ENCODE data around the gene DDX27.

Gene DDX27

DNA sequence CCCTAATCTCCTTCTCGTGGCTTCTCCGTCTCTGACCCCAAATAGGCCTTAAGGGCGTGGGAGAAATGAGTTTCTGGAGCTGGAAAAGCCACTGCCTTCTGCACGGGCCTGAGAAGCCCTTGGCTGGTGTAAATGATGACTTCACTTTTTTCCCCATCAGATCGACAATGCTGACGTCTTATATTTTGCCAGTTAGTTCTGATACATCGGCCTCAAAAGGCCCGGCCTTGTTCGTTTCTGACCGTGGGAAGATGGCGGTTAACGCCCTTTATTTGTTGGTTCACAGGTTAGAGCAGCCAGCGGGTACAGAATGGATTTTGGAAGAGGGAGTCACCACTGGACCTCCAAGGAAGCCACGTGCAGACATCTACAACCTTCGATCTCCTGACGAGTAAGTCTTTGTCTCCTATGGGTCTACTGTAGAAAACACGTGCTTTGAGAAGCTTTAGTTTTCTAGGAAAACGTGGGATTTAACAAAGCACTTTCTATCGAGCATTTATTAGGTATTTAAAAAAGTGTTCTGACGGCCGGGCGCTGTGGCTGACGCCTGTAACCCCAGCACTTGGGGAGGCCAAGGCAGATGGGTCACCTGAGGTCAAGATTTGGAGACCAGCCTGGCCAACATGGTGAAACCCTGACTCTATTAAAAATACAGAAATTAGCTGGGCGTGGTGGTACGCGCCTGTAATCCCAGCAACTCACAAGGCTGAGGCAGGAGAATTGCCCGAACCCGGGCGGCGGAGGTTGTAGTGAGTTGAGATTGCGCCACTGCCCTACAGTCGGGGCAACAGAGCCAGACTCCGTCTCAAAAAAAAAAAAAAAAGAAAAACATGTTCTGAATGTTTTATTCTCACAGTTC lies 59.8 kb downstream of the DDX27 start:
- DNase-seq (ENCODE audit: low spot score), result no peak

DNA sequence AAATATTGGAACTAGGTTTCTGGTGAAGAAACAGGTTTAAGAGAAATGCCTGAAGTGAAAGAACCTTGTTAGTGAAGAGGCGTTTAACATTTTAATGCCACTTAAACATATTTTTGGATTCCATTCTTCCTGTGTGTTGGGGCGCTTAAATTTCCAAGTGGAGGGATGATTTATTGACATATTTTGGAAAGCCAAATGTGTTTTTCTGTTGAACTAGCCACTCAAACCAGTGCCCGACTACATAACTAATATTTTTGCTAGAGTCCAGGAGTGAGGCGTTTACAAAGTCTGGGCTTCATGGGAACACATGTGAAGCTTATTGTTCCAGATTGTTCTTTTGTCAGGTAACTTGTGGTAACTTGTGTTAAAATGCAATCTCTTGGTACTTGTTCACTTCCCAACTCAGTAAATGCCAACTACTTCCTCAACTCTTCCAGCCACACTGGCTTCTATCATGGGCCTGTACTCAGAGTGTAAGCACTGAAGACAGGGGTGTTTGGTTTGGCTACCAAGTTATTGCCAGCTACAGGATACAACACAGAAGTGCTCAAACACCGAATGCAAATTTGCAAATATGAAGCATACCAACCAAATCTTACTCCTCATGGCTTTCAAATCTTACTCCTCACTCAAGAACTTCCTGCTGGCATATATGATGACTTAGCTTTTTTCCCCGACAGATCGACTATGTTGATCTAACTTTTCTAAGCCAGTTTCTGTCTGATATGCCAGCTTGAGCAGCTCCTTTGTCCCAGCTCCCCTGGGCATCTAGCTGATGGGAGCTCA lies 60.7 kb downstream of the DDX27 start:
- DNase-seq (ENCODE audit: low spot score), result no peak

DNA sequence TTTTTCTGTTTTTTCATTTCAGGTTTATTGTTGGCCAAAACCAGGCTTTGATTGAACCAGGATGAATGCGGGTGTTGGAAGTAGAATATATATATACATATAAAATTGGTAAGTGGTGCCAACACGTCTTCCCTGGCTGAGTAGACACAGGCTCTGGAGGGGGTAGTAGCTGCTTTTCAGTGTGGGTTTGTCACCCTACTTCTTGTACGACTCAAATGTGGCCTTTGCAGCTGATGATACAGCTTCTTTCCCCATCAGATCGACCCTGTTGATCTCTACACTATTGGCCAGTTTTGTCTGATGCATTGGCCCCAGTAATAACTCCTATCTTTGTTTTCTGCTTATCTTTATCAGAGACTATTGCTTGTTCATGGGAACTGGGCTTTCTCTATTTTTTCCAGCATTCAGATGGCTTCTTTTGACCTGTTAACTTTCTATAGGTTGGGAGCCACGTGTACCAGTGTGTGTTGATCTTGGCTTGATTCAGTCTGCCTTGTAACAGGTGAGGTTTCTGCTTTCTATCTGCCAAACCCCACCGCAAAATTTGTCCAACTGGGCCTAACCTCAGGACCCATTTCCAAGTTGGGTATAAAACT lies 61.3 kb downstream of the DDX27 start:
- no peak for DNase-seq (ENCODE audit: low spot score)

DNA sequence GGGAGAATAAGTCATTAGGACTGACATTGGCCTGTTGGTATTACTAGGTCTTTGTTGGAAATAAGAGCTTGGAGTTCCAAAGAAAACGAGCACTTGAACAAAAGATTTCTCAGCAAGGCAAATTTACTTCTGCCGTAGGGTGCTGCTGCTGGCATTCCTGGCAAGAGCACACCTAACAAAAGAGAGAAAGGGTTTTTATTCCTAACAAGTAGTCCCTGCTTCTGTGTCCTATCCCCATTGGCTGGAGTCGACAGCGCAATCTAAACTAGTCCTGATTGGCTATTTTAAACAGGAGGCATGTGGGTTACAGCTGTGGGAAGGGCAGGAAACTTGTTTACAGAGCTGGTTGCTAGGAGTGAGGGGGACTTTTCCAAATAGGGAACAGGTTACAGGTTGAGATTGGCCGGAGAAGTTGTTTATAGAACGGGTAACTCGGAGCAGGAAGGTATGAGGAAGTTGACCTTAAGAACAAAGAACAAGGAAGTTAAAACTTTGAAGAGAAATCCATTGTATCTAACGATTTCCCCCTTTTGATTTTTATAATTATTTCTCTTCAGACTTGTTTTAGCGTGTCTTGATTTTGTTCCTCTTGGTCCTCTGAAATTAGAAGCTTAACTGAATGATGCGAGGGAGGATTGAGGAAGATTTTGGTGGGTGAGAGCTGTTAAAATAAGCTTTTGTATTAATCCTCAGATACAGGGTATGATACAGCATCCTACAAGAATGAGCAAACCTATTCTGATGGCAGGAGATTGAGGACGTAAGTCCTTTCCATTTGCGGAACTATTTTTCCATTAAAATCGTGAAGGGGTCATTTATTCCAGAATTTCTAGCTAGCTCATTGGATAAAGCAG lies 62.1 kb downstream of the DDX27 start:
- no peak for DNase-seq (ENCODE audit: low spot score)

DNA sequence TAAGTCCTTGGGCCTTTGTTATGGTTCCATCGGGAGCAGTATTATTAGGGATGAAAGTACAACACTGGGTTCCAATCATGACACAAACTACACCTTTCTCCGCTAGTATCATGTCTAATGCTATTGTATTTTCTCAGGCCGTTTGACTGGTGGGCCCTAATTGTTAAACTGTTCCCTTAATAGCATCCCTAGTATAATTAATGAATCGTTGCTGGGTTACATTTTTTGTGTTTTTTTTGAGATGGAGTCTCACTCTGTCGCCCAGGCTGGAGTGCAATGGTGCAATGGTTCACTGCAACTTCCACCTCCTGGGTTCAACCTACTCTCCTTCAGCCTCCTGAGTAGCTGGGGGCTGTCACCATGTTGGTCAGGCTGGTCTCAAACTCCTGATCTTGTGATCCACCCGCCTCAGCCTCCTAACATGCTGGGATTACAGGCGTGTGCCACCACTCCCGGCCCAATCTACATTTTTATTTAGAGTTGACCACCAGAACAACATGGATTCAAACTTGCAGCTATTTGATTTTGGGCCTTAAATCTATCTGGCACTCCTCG lies 62.8 kb downstream of the DDX27 start:
- DNase-seq (ENCODE audit: low spot score), result no peak

DNA sequence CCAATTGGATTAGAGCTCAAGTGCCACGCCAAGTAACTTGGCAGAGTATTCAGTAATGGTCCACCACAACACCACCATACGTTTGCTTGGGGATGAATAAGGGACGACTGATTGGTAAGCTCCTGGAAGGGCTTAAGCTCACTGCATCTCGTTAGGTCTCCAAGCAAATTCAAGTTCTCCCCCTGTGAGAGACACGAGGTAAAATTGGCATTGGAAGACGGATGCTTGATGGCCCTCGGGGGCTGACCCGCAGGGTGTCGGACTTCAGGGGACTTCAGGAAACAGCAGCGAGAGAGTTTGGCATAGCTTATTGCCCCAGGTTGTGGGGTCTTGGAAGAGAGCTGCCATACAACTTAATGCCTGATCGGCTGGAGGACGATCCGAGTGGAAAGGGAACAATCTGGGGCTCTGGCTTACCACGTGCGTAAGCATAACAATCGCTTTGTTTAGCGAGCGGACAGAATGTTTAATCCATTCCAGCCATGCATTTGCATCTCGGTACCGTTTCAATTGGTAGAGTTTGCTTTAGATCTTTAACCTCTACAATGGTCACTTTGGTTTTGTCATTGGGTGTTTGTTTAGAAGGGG lies 63.5 kb downstream of the DDX27 start:
- no peak for DNase-seq (ENCODE audit: low spot score)

DNA sequence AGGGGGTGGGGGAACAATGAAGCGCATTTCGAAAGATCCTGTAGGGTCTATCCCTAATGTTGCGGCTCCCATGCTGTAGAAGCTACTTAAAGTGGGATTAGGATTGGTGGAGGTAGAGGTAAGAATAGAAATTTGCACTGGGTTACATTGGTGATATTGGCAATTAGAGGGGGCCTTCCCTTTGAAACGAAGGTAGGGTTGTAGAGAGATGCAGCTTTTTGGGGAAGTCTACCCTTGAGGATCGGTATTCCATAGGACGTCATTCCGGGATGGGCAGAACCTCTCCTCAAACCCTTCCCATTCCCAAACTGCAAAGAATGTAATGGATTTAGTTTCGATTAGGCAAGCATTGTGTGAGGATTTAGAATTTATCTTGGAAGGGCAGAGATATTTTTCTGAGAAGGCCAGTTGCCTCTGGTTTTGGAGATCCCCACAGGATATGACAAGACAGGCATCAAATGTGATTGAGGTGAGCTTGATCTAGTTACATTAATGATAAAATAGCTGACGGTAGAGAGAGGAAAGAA lies 64.0 kb downstream of the DDX27 start:
- no peak for DNase-seq (ENCODE audit: low spot score)

DNA sequence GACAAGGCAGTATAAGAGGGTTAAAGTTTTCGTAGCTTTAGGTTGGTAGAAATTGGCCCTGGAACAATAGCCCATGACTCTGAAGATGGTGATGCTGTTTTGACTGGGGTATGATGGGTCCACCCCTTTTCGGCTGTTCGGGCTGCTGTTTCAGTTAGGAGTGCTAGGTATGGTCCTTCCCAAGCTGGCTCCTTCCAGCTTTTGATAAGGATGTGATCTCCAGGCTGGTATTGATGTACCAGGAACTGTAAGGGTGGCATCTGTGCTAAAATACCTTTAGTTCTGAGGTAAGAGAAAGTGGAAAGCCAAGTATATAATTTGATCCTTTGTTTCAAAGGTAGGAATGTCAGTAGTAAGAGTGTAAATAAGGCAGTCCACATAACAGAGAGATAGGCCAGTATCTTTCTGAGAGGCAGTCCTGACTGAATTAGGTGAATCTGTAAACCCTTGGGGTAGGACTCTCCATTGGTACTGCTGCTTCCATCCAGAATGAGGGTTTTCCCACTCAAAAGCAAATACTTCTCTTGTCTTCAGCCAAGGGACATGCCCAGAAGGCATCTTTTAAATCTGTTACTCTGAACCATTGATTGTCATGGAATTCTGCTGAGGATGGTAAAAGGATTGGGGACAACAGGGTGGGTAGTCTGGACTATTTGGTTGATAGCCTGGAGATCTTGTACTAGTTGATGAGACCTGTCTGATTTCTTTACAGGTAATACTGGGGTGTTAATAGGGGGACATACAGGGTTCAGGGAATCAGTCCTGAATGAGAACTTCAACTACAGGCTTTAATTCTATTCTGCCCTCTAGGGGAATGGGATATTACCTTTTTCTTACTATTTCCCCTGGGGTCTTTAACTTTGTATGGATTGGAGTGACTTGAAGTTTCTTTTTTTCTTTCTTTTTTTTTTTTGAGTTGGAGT lies 64.7 kb downstream of the DDX27 start:
- DNase-seq (ENCODE audit: low spot score), result no peak

DNA sequence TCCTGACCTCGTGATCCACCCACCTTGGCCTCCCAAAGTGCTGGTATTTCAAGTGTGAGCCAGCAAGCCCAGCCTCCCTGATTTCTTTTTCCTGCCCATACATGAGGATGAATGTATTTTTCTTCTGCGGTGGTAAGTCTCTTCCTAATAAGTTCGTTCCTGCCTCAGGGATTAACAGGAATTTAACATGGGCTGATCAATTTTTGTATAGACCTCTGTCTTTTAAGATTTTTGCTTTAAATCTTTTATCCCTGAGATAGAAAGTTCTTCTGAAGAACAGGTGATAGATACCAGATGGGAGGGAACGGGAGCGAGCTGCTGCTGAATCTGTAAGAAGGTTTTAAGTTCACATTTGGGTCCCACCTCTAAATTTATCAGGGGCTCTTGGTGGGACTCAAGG lies 65.6 kb downstream of the DDX27 start:
- no peak for DNase-seq (ENCODE audit: low spot score)

DNA sequence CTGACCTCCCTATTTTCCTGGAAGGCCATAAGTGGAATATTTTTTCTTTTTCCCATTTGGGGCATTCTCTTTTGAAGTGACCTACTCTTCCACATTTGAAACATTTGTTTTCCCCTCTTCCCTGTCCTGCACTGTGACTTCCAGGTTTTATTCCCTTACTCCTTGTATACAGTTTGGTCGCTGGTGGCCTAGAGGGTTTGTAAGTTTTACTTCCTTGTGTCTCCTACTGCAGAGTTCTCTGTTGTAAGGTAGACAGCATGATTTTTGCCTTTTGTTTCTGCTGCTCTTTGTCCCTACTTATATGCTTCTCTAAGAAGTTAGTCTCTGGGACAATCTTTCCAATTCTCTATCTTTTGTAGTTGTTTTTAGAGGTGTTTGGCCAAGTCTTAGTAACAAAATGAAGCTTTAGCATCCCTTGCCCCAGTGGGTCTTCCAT lies 66.0 kb downstream of the DDX27 start:
- no peak for DNase-seq (ENCODE audit: low spot score)

DNA sequence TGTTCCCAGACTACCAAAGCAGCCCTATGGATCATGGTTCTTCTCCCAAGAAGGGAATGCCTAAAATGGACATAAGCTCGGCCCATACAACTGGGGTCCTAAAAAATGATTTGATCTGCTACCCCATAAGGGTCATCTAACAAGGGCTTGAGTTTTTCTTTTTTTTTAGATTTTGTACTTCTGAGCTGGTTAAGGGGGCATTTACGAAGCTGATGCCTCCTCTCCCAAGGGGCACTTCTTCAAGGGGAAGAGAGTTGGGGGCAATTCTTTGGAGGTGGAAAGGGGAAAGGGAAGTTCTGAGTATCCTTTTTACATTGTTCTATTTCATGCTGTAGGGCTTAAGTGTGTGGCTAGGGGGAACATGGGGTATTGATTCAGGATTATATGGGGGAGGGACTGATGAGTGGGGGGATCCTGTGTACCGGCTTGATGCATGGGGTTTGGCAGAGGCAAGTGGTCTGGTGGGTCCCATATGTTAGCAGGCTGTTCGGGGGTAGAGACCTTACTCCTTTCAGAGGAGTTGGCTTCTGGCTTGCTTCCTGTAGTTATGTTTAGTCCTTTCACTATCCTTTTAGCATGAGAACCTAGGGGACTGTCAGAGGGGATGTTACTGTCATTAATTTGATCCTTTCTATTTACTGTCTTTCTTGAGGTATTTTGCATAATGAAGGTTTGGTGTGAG lies 66.7 kb downstream of the DDX27 start:
- no peak for DNase-seq (ENCODE audit: low spot score)

DNA sequence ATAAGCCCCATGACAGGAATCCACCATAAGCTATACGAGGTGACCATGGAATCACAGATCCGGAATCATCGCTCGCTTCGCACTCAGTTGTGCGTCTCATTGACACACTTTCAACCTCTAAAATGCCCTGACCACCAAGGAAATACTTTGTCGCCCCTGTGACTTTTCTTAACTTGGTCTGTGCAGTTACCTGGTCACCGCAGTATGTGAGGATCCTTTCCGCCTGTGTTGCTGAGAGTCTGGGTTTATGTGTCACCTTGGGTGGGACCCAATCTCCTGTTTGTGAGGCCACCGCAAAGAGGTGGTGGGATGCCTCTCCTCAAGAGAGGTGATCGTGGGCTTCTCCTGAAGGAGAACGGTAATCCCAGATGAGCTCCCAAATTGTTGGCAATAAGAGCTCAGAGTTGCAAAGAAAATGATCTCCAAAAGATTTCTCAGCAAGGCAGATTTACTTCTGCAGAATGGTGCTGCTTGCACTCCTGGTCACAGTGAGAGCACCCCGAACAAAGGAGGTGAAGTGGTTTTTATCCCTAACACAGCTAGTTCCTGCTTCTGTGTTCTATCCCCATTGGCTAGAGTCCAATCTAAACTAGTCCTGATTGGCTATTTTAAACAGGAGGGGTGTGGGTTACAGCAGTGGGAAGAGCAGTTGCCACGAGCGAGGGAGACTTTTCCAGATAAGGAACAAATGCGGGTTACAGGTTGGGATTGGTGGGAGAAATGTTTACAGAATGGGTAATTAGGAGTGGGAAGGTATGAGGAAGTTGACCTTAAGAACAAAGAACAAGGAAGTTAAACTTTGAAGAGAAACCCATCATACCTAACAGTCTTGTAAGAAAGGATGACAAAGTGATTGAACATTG lies 67.7 kb downstream of the DDX27 start:
- no peak for DNase-seq (ENCODE audit: low spot score)

DNA sequence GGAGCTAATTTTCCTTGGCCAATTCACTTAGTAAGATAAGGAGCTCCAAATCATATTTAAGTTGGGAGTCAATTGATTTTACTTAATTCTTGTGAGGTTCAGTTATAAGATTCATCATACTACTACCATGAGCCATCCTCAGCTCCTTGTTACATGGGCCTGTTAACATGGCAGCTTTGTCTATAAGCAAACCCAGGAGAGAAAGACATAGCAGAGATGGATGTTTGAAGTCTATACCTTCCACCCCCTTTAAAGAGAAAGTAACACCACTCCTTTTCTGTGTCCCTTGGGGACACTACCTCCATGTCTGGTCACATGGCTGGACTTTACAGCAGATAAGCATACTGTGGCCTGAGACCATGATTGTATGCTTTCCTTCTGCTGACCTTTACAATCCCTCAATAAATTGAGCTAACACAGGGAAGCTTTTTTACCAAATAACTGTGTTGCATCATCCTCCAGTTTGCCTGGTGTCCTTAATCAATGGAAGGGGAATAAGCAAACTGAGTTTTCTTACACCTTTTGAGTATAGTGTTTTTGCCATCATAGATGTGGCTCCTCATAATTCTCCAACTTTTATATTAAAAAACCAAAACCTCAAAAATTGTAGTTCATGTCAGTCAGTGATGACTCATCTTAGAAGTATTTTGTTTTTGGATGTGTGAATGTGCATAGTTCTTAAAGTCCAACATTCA lies 68.5 kb downstream of the DDX27 start:
- peak; percentile 25 for DNase-seq (ENCODE audit: low spot score)

DNA sequence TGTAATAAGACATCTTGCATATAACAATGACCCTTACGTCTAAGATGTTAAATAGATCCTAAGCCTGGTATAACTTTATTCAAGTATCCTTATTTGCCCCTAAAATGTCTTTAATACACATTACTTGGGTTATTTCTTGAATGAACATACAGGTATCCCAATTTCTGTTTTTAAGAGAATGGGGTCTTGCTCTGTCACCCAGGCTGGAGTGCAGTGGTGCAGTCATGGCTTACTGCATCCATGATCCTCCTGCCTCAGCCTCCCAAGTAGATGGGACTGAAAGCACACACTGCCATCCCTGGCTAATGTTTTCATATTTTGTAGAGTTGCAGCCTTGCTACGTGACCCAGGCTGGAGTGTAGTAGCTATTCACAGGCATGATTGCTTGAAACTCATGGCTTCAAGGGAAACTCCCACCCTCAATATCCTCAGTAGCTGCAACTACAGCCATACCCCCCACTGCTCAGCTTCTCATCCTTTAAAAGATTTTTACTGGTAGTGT lies 69.1 kb downstream of the DDX27 start:
- DNase-seq (ENCODE audit: low spot score), result no peak

DNA sequence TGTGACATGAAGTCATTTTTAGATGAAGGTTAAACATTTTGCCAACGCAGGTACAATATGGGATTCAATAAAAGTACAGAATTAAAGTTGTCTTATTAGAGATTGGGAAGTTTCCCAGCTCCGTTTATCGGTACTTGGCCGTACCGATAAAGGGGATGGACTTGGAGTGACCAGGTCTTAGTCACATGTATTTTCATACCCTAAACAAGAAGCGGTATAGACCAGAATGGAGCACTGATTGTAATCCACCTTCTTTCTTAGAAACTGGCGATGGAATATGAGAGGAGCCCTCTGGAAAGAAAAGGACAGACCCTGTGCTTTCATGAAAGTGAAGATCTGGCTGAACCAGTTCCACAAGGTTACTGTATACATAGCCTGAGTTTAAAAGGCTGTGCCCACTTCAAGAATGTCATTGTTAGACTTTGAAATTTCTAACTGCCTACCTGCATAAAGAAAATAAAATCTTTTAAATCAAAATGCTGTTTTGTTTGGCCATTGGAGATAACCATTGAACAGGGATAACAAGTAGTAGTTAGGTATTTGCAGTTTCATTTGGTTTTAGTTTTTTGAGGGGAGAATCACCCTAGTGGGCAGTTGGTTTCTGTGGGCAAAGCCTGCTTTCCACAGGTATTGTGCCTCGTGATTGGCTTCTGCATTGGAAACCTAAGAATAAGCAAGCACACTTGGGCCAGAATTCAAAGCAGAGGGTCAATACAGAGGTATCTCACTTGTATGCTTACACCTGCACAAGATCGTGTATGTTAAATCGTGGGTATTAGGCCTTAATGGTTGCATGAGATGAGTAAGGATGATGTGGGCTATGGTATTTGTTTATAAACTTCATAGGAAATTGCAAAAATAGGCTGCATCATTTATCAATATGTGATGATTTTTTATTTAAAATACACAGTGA lies 69.8 kb downstream of the DDX27 start:
- DNase-seq (ENCODE audit: low spot score), result no peak

DNA sequence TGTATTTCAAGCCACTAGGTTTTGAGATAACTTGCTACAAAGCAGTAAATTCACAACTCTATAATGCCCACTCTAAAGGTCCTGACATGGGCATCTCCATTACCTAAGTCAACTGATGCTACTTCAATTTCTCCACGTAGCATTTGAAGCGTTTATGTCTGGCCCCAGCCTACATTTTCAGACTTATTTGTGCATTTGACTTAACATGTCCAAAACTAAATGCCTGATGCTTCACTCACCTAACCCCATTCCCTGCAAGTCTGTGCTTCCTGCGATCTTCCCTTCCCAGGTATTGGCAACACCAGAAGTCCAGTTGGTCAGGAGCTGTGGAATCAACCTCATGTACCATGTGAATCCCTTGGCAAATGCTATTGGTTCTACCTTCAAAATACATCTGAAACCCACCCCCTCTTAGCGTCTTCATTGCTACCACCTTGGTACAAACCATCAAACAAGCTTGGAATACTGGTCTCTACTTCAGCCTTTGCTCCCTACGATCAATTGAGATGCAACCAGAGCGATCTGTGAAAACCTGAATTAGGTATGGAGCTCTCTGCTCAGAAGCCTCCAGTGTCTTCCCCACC lies 71.5 kb downstream of the DDX27 start:
- DNase-seq (ENCODE audit: low spot score), result no peak

Data from AG08396 (cell line).